HG02981 (cell line): ENCODE data around the gene KIF5C.

ENCODE experiments used
- ATAC-seq: cut with Tn5 transposase; IDR thresholded peaks from one replicate; pipeline ENCODE4 v1.9.1; 2021; ENCODE audit warnings: mild to moderate bottlenecking, moderate library complexity; ENCODE audit not compliant: unreplicated experiment

The KIF5C gene

GRCh38 chr2:148922776-148923475, 47.9 kb downstream of the KIF5C start:
- no peak for ATAC-seq

DNA sequence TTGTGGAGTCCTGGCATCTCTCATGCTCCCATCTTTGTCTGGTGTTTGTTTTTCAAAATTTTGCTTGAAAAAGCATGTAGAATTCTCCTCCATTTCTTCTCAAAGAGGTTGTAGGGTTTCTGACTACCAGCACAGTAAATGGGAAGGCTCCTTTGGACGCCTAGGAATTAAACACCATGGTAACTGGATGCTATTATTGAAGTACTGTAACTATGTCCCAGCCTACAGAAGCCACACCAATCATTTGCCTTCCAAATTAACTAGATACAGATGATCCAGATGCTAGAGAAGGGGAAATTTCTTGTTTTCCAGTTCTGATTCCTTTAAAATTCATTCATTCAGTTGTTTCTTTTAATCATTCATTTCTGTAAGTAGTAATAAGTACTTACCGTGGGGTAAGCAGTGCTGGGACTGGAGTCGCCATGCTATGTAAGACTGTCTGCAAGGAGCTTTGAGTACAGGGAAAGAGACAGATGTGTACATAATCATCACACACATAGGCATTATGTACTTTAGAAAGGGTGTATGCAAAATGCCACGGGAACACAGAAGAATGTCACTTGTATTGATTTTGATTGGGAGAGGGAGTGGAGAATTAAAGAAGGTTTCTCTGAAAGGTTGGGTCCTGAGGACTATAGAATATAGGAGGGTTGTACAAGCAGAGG, 49.6 kb downstream of the KIF5C start:
- no peak for ATAC-seq

DNA sequence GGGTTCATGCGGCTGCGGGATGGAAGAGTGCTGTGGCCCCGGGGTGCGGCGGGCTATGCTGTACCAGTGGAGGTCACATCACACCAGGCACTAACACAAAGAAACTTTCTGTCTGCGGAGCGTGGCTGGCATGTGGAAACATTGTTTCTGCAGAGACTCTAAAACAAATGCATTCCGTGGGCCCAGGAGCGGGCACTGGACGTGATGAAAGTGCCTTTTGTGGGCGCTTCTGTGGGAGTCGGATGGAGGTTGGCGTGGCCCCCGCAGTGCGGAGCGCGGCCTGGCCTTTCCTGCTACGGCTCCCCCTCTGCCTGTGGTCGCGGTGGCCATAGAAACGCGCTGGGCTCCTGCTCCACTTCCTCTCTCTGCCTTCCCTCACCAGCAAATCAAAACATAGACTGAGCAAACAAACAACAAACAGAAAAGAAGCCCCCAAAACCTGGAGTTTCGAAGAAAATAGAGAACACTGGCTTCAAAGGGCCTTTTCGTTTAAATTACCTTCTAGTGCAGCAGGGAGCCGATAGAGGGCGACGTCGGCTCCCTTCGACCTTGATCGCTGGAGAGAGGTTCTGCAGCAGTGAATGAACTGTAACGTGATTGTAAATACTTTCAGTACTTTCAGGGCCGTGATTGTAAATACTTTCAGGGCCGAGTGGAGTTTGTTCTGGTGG, 51.4 kb downstream of the KIF5C start:
- peak; percentile 80 for ATAC-seq

GRCh38 chr2:148926981-148927401, 52.0 kb downstream of the KIF5C start:
- peak; percentile 44 for ATAC-seq

DNA sequence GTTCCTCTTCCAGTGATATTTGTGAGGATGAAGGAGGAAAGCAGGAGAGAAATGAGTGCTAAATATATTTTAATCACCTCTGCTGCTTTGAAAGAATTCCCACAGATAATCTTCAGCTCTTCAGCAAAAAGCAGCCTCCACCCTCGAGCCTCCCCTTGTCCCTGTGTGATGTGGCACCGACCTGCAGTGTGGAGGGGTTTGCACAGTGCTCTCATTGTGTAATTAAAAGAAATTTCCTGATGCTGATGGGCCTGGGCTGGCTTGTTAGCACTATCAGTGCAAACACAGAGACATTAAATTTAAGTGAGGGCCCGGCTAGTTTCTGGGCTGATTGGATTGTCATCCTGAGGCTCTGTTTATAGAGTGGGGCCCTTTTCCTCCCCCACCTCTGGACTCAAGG, 53.4 kb downstream of the KIF5C start:
- ATAC-seq: no peak

GRCh38 chr2:148930046-148930775, 55.2 kb downstream of the KIF5C start:
- no peak for ATAC-seq

DNA sequence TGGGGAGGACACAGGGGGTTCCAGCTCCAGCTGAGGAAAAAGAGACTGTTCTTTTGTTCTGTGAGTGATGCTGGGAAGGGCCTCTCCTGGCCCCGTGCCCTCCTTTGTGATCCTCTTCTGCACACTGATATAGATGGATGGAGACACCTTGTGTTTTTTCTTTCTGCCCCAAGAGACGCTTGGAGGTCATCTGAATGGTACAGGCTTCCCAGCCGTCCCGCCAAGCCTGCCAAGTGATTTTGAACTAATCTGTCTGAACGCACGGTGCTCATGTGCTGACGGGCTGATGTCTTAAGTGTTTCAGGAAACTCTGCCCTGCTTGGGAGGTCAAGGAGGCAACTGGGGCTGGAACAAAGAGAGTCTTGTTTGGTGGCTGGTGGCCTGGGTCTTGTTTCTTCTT, 57.5 kb downstream of the KIF5C start:
- ATAC-seq: no peak

DNA sequence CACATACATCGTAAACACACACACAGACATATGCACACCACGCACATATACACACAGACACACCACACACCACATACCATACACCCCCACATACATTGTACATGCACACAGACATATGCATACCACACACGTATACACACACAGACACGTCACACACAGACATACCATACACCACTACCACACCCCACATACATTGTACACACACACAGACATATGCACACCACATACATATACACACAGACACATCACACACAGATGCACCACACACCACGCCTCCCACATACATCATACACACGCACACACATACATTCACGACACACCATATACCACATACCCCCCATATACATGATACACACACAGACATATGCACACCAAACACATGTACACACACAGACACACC, 58.4 kb downstream of the KIF5C start:
- ATAC-seq: no peak

DNA sequence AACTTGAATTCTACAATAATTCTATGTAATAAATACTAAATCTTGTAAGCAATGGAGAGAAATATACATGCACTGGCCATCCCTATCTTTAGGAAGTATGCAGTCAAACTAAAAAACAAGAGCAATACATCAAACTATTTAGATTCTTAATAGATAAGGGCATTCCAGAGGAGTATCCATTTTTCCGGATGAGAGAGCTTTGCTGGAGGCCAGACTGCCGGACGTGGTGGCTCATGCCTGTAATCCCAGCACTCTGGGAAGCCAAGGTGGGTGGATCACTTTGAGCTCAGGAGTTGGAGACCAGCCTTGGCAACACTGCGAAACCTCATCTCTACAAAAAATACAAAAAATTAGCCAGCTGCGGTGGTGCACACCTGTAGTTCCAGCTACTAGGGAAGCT, 60.8 kb downstream of the KIF5C start:
- no peak for ATAC-seq

GRCh38 chr2:148936857-148937450, 61.9 kb downstream of the KIF5C start:
- no peak for ATAC-seq

GRCh38 chr2:148939271-148939670, 64.2 kb downstream of the KIF5C start:
- no peak for ATAC-seq

GRCh38 chr2:148943097-148943496, 68.1 kb downstream of the KIF5C start:
- ATAC-seq: no peak

DNA sequence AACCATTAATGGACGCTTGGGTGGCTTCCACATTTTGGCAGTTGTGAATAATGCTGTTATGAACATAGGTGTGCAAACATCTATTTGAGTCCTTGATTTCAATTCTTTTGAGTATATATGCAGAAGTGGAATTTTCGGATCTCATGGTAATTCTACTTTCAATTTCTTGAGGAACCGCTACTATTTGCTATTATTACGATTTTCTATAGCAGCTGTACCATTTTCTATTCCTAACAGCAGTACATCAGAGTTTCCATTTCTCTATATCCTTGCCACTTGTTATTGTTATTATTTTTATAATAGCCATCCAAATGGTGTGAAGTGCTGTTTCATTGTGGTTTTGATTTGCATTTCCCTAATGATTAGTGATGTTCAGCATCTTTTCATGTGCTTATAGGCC, 69.5 kb downstream of the KIF5C start:
- no peak for ATAC-seq

- ATAC-seq: no peak
Measured at GRCh38 chr2:148947299-148947698, 72.3 kb downstream of the KIF5C start.

GRCh38 chr2:148948868-148949267, 73.8 kb downstream of the KIF5C start:
- no peak for ATAC-seq

- no peak for ATAC-seq
Measured at GRCh38 chr2:148949348-148949747, 74.3 kb downstream of the KIF5C start.

DNA sequence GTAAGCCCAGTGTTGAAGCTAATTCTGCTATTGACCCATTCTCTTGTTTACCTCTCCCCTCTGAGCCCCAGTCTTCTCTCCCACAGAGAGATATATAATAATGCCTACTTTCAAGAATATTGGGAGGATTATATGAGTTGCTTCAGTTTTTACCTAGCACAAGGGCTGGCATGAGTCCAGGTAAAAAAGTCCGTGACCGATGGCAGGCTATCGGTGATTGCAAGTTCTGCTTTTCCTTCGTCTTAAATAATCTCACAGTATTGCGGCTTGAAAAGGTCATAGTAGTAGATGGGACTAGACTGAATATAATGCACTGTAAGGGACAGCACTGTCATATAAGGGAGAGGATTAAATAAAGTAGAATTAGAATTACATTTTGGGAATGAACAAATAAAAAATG, 77.6 kb downstream of the KIF5C start:
- no peak for ATAC-seq

- ATAC-seq: no peak
Measured at GRCh38 chr2:148953426-148953825, 78.4 kb downstream of the KIF5C start.

DNA sequence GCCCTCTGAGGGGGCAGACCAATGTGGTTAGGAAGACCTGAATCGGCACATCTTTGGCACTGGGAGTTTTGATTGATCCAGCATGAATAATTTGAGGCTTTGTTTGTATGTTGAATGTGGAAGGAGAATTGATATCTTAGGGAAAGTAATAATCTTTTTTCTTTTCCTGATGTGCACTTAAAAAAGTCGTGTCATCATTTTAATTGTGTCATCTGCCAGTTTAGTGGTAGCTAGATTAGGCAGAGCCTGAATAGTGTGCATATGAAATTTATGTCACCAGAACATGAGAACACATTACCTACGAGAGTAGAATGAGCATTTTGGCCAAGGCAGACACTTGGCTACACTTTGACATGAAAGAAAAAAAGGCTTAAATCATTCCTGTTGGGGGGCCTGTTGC, 79.5 kb downstream of the KIF5C start:
- no peak for ATAC-seq

GRCh38 chr2:148955798-148956197, 80.8 kb downstream of the KIF5C start:
- ATAC-seq: no peak

- no peak for ATAC-seq
Measured at GRCh38 chr2:148957023-148957422, 82.0 kb downstream of the KIF5C start.
